VCaP (cell line): ENCODE measurements around the gene FSTL4.

Experiments used
- H3K27ac ChIP-seq: fragments of 450-650 bp; 2 replicates; pipeline ENCODE4 v1.5.1; 2017
- CTCF ChIP-seq: fragments of 450-650 bp; conservative IDR thresholded peaks from 2 replicates; pipeline ENCODE4 v1.5.1; 2017; ENCODE audit warnings: mild to moderate bottlenecking, moderate library complexity

FSTL4 gene

GRCh38 chr5:133269691-133270090 lies 342.6 kb downstream of the FSTL4 start:
- TF ChIP-seq CTCF = no peak
- no peak overlapping the region for H3K27ac ChIP-seq

- no peak for TF ChIP-seq CTCF
- H3K27ac ChIP-seq = no peak overlapping the region
Observed at GRCh38 chr5:133267601-133268000, 344.7 kb downstream of the FSTL4 start.

- H3K27ac ChIP-seq = no peak overlapping the region
- TF ChIP-seq CTCF = no peak
Observed at GRCh38 chr5:133266966-133267365, 345.4 kb downstream of the FSTL4 start.

GRCh38 chr5:133266527-133266878 lies 345.8 kb downstream of the FSTL4 start:
- no peak overlapping the region for H3K27ac ChIP-seq
- no peak for TF ChIP-seq CTCF

GRCh38 chr5:133265720-133266526 lies 346.4 kb downstream of the FSTL4 start:
- no peak overlapping the region for H3K27ac ChIP-seq
- no peak for TF ChIP-seq CTCF

GRCh38 chr5:133265257-133265656 lies 347.1 kb downstream of the FSTL4 start:
- no peak overlapping the region for H3K27ac ChIP-seq
- no peak for TF ChIP-seq CTCF

- no peak overlapping the region for H3K27ac ChIP-seq
- no peak for TF ChIP-seq CTCF
Observed at GRCh38 chr5:133262690-133263089, 349.7 kb downstream of the FSTL4 start.
